NCI-H2107 treated with DMSO at 0.1 percent for 48 hours (cell line): ENCODE results near the gene ROBO2.

Source experiments
- DNase-seq: peaks from one replicate; lab custom pipeline; 2025; ENCODE audit not compliant: unreplicated experiment; lab: John Stamatoyannopoulos, UW

ROBO2 gene

GRCh38 chr3:77096966-77097890, 57.3 kb downstream of the ROBO2 start:
- DNase-seq, result no peak

GRCh38 chr3:77102951-77103769, 63.3 kb downstream of the ROBO2 start:
- DNase-seq, result no peak

GRCh38 chr3:77122652-77123051, 82.8 kb downstream of the ROBO2 start:
- DNase-seq, result no peak

- DNase-seq, result no peak
Observed at GRCh38 chr3:77125966-77126365, 86.1 kb downstream of the ROBO2 start.

GRCh38 chr3:77134769-77135168, 94.9 kb downstream of the ROBO2 start:
- DNase-seq, result no peak

- DNase-seq, result no peak
Observed at GRCh38 chr3:77137559-77137958, 97.7 kb downstream of the ROBO2 start.

- DNase-seq, result no peak
Observed at GRCh38 chr3:77139624-77140023, 99.7 kb downstream of the ROBO2 start.

- DNase-seq, result no peak
Observed at GRCh38 chr3:77141423-77141822, 101.5 kb downstream of the ROBO2 start.

- no peak for DNase-seq
Observed at GRCh38 chr3:77142578-77142977, 102.7 kb downstream of the ROBO2 start.

- no peak for DNase-seq
Observed at GRCh38 chr3:77146004-77146403, 106.1 kb downstream of the ROBO2 start.

GRCh38 chr3:77147836-77148578, 108.1 kb downstream of the ROBO2 start:
- DNase-seq, result no peak

GRCh38 chr3:77149382-77149781, 109.5 kb downstream of the ROBO2 start:
- DNase-seq, result no peak

- DNase-seq, result no peak
Observed at GRCh38 chr3:77150028-77150427, 110.1 kb downstream of the ROBO2 start.

- DNase-seq, result no peak
Observed at GRCh38 chr3:77150759-77151158, 110.9 kb downstream of the ROBO2 start.

GRCh38 chr3:77158730-77159581, 119.1 kb downstream of the ROBO2 start:
- DNase-seq, result peak; percentile 22

- peak; percentile 94 for DNase-seq
Observed at GRCh38 chr3:77160931-77161497, 121.1 kb downstream of the ROBO2 start.

GRCh38 chr3:77169823-77170222, 129.9 kb downstream of the ROBO2 start:
- no peak for DNase-seq

GRCh38 chr3:77171026-77171425, 131.1 kb downstream of the ROBO2 start:
- DNase-seq, result no peak

GRCh38 chr3:77179762-77180161, 139.9 kb downstream of the ROBO2 start:
- peak; percentile 54 for DNase-seq

GRCh38 chr3:77182341-77182740, 142.4 kb downstream of the ROBO2 start:
- DNase-seq, result no peak
